AG09319 (cell line): ENCODE measurements around the gene KIF15.
"Not testable (repeated sequence)": the region's sequence is repeated elsewhere in the genome, so short reads cannot be mapped to it uniquely, and the experiment has no call there.

ENCODE experiments used
- DNase-seq: peaks from one replicate; pipeline ENCODE4 v3.0.0-alpha.2; 2010; ENCODE audit warnings: low read depth; ENCODE audit errors: extremely low read depth
- TF ChIP-seq, protein P1 (sequence below): IDR thresholded peaks from 2 replicates; pipeline ENCODE4 v1.5.1; 2011; ENCODE audit warnings: low read depth, mild to moderate bottlenecking, inconsistent platforms, low read length, moderate library complexity

Gene KIF15

DNA sequence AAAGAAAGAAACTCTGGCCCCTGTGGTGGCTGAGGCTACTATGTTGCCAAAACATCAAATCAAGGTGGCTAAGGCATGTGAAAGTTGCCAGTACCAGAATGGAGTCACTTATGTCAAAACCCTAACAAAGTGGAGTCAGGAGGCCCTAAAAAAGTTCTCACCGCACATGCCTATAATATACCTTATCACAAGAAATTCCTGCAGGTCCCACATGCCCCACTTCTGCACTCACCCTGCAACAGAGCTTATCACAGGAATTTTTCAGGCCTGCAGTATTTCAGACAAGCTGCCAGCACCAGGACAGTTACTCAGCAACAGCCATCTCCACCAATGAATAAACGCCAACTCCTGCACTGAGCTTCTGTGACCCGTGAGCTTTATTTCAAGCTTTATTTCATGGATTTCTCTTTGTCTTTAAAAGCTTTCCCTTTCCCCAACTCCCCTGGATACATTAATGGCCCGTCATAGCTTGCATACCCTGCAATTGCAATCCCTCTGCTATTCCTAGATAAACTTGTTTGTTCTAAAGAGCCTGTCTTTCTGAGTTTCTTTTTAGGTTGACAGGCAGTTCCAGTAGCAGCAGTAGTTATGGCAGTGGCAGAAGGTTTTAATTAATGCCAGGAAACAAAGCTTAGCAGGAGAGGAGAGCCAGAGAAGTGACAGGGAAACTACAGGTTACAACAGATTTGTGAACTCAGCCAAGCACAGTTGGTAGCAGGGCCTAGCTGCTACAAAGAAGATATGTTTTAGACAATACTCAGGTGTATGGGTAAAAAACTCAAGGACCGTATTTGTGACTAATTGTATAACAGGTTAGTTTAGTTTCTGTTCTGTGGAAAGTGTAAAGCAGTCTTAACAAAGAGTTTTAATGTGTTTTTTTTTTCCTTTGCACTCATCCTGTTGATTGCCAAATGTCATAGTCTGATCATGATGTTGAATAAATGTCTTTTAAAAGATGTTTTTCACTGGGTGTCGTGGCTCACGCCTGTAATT, 84.2 kb downstream of the KIF15 start:
- TF ChIP-seq, protein P1, sequence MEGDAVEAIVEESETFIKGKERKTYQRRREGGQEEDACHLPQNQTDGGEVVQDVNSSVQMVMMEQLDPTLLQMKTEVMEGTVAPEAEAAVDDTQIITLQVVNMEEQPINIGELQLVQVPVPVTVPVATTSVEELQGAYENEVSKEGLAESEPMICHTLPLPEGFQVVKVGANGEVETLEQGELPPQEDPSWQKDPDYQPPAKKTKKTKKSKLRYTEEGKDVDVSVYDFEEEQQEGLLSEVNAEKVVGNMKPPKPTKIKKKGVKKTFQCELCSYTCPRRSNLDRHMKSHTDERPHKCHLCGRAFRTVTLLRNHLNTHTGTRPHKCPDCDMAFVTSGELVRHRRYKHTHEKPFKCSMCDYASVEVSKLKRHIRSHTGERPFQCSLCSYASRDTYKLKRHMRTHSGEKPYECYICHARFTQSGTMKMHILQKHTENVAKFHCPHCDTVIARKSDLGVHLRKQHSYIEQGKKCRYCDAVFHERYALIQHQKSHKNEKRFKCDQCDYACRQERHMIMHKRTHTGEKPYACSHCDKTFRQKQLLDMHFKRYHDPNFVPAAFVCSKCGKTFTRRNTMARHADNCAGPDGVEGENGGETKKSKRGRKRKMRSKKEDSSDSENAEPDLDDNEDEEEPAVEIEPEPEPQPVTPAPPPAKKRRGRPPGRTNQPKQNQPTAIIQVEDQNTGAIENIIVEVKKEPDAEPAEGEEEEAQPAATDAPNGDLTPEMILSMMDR, result no peak
- no peak for DNase-seq

DNA sequence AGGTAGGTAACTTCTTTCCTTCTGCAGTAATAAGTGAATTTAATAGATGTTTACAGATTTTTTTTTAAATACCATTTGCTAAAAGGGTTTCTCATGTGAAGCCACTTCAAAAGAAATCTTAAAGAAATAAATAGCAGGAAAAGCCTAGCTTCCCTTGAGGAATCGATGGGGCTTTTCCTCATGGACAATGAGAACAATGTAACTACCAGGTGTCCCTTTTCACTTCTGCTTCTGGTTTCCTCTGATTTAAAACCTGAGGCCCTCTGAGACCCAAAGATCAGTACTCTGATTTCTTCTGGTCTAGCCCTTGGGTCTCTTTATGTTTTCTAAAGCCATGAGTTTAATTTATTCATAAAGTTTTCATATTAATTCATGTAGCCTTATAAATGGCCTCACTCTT, 87.0 kb downstream of the KIF15 start:
- TF ChIP-seq, protein P1, result no peak
- no peak for DNase-seq

DNA sequence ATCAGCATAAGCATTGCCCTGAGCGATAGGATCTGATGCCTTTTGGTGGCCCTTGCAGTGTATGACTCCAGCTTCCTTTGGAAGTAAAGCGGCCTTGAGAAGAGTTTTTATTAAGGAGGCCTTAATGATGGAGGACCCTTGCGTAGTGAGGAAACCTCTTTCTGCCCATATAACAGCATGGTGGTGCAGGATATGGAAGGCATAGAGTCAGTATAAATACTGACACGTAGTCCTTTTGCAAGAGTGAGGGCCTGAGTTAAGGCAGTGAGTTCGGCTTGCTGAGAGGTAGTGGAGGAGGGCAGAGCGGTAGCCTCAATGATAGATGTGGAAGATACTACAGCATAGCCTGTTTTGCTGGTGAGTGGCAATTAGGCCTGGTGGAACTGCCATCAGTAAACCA, 95.1 kb downstream of the KIF15 start:
- DNase-seq, result not testable (repeated sequence)

DNA sequence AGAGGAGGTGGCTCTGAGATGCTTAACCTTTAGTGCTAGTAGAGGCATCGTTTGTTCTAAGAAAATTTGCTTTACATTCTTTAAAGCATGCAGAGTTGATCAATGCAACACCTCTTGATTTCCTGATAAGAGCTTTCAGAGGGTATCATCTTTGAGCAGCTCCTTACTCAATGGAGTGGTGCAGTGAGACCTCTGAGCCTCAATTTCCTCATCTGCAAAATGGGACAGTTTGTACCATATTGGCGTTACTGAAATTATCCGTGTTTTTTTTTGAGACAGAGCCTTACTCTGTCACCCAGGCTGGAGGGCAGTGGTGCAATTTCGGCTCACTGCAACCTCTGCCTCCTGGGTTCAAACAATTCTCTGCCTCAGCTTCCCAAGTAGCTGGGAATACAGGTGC, 98.5 kb downstream of the KIF15 start:
- no peak for DNase-seq
- TF ChIP-seq, protein P1, result no peak

DNA sequence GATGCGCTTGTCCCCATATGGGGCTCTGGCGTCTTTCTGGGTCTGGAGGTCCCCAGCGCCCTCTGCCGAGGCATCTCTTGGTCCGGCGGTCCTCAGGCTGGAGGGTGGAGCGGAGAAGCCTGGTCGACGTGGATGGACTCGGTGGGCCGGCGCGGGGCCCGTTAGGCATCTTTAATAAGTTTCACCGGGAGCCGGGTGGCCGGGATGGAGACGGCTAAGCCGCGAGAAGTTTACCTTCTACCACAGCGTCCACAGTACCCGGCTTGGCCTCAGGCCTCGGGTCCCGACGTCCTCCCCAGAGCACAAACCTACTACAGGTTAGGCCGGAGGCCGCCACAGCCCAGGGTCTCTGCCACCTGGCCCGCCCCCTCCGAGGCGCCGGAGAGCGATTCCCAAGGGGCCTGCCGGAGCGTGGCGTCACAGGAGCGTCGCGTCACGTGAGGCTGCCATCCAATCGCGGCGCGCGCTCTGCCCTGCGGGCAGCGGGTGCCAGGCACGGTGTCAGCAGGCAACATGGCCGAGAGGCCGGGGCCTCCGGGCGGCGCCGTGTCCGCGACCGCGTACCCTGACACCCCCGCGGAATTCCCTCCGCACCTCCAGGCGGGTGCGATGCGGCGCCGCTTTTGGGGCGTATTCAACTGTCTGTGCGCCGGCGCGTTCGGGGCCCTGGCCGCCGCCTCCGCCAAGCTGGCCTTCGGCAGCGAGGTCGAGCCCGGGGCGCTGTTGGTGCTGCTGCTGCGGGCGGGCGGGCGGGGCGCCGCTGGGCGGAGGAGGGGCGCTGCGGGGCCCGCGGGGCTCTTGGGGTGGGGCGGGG, 100.0 kb downstream of the KIF15 start, which contains the start of gene TMEM42:
TMEM42 (plus strand) TSS at position 501 of the 814 bp plus-strand sequence; CDS start at position 514, 13 bp downstream.
- TF ChIP-seq, protein P1, result peak; percentile 41
- peak; percentile 79 for DNase-seq

DNA sequence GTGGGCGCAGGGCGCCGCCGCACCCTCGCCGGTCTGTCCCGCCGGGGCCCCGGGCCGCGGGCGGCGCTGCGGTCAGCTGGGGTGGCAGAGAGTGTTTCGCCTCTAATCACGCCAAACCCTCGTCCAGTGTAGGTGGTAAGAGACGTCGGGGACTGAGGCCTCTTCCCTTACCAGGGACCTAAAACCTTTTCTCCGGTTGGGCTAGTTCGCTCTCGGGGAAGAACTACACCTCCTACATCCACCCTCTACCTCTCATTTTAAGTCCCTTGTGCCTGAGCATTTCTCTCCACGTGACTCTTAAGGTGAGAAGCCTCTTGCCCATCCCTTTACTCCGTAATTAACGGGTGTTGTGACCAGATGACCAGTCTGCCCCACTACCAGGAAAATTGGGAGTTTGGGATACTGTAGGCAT, 100.6 kb downstream of the KIF15 start:
- TF ChIP-seq, protein P1, result no peak
- DNase-seq, result no peak

DNA sequence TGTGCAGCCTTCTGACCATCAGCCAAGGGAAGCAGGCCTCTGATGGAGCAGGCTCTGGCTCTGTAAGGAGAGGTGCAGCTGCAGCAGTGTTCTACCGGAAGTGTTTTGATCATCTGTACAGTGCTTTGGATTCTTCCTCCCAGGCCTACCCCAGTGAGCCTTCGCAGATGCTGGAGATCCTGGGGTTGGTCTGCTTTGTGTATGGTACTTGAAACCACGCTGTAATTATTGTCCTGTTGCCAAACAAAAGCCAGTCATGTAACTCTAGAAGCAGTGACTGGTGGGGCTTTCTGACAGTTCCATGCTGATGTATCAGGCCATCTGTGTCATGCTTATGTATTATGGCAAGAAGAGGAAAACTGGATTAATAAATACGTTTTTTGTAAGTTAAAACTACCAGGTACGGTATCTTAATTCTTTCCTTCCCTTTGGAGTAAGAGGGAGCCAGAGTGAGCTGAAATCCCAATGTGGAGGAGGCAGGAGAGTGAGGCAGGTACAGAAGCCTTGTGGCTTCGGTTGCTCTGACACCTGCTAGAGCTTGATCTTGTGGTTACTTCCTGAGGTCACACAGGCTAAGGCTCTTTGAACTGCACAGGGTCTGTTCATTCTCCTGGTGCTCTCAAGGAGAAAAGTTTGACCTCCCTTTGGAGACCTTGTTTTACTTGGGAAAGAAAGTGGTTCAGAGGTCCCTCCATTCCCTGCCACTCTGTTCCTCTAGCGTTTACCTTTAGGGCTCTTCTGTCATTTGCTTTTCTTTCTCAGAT, 103.9 kb downstream of the KIF15 start:
- TF ChIP-seq, protein P1, result no peak
- no peak for DNase-seq
